Activated naive CD8-positive, alpha-beta T cell treated with anti-CD3 and anti-CD28 coated beads for 36 hours (primary cell): Measurements from ENCODE around the gene ZNF330. TPM values are rescaled to one million over a fixed set of nuclear protein-coding genes. Genes with fewer than 3 reads are reported as not detected.
"Not testable (repeated sequence)": the region's sequence is repeated elsewhere in the genome, so short reads cannot be mapped to it uniquely, and the experiment has no call there.

Source experiments
- DNase-seq: peaks from one replicate; pipeline ENCODE4 v3.0.0; 2021
- H3K27ac Mint-ChIP-seq: one replicate; pipeline ENCODE4 v1.8.0; 2022; ENCODE audit warnings: mild to moderate bottlenecking, moderate library complexity, mixed read lengths
- H3K27me3 Mint-ChIP-seq: one replicate; pipeline ENCODE4 v1.8.0; 2022; ENCODE audit warnings: mild to moderate bottlenecking, mixed read lengths
- H3K36me3 Mint-ChIP-seq: one replicate; pipeline ENCODE4 v1.8.0; 2021; ENCODE audit warnings: mild to moderate bottlenecking, mixed read lengths
- H3K4me1 Mint-ChIP-seq: one replicate; pipeline ENCODE4 v1.8.0; 2021; ENCODE audit warnings: mixed read lengths
- H3K4me3 Mint-ChIP-seq: one replicate; pipeline ENCODE4 v1.8.0; 2022; ENCODE audit warnings: mild to moderate bottlenecking, moderate library complexity, mixed read lengths
- H3K9me3 Mint-ChIP-seq: one replicate; pipeline ENCODE4 v1.8.0; 2022; ENCODE audit warnings: mixed read lengths
- total RNA-seq, 2 experiments: library from RNA; stranded (reverse); gene quantifications; one replicate each; pipeline ENCODE4 v1.2.3, GENCODE V29; 2021

The ZNF330 gene
- total RNA-seq: 10 to 100 TPM; 64.5 TPM

- peak; percentile 84 for DNase-seq
- H3K27me3 Mint-ChIP-seq: no peaks in the 10 kb centered on the region
- peak within 1 kb of the TSS; percentile 97 for H3K27ac Mint-ChIP-seq
- peak within 1 kb of the TSS; percentile 93 for H3K4me3 Mint-ChIP-seq
- peaks cover 23% of the 10 kb centered on the region for H3K36me3 Mint-ChIP-seq
- H3K9me3 Mint-ChIP-seq: no peaks in the 10 kb centered on the region
- H3K4me1 Mint-ChIP-seq: peaks cover 32% of the 10 kb centered on the region
Measured at GRCh38 chr4:141220691-141221659, at the start of gene ZNF330. Gene ZNF330, plus strand, starts transcription at chr4:141220895. Its CDS starts 1,477 bp downstream, at chr4:141222372.

GRCh38 chr4:141174457-141174856, 46.2 kb upstream of the ZNF330 start:
- Mint-ChIP-seq H3K9me3 (no peaks in the 10 kb centered on the region), H3K36me3 (no peaks in the 10 kb centered on the region), H3K4me1 (no peaks in the 10 kb centered on the region), H3K27ac (no peak overlapping the region), H3K4me3 (no peak overlapping the region), H3K27me3 (peaks cover 2% of the 10 kb centered on the region)
- no peak for DNase-seq

- H3K36me3 Mint-ChIP-seq: no peaks in the 10 kb centered on the region
- H3K27ac Mint-ChIP-seq: no peak overlapping the region
- no peaks in the 10 kb centered on the region for H3K9me3 Mint-ChIP-seq
- H3K4me3 Mint-ChIP-seq: no peak overlapping the region
- no peaks in the 10 kb centered on the region for H3K4me1 Mint-ChIP-seq
- H3K27me3 Mint-ChIP-seq: peaks cover 7% of the 10 kb centered on the region
- no peak for DNase-seq
Measured at GRCh38 chr4:141177171-141177570, 43.5 kb upstream of the ZNF330 start.

GRCh38 chr4:141179474-141180373, 41.0 kb upstream of the ZNF330 start:
- no peak overlapping the region for H3K27ac Mint-ChIP-seq
- H3K4me1 Mint-ChIP-seq: no peaks in the 10 kb centered on the region
- H3K27me3 Mint-ChIP-seq: peaks cover 11% of the 10 kb centered on the region
- DNase-seq: no peak
- H3K9me3 Mint-ChIP-seq: no peaks in the 10 kb centered on the region
- H3K4me3 Mint-ChIP-seq: no peak overlapping the region
- no peaks in the 10 kb centered on the region for H3K36me3 Mint-ChIP-seq

- no peak overlapping the region for H3K4me3 Mint-ChIP-seq
Measured at GRCh38 chr4:141180991-141181761, 39.5 kb upstream of the ZNF330 start.

GRCh38 chr4:141183491-141183890, 37.2 kb upstream of the ZNF330 start:
- not testable (repeated sequence) for DNase-seq, H3K4me1 Mint-ChIP-seq, H3K9me3 Mint-ChIP-seq, H3K4me3 Mint-ChIP-seq, H3K36me3 Mint-ChIP-seq, H3K27ac Mint-ChIP-seq
- peaks cover 11% of the 10 kb centered on the region for H3K27me3 Mint-ChIP-seq

More at GRCh38 chr4:141180991-141181761, 39.5 kb upstream of the ZNF330 start:
- Mint-ChIP-seq H3K27ac (no peak overlapping the region), H3K36me3 (no peaks in the 10 kb centered on the region), H3K9me3 (no peaks in the 10 kb centered on the region), H3K4me1 (no peaks in the 10 kb centered on the region), H3K27me3 (peaks cover 11% of the 10 kb centered on the region)
- no peak for DNase-seq

- H3K9me3 Mint-ChIP-seq: no peaks in the 10 kb centered on the region
- H3K27ac Mint-ChIP-seq: no peak overlapping the region
- no peaks in the 10 kb centered on the region for H3K4me1 Mint-ChIP-seq
- no peaks in the 10 kb centered on the region for H3K36me3 Mint-ChIP-seq
- no peak for DNase-seq
- peaks cover 21% of the 10 kb centered on the region for H3K27me3 Mint-ChIP-seq
- H3K4me3 Mint-ChIP-seq: no peak overlapping the region
Measured at GRCh38 chr4:141192564-141192963, 28.1 kb upstream of the ZNF330 start.

GRCh38 chr4:141193516-141194034, 27.1 kb upstream of the ZNF330 start:
- no peak for DNase-seq
- H3K9me3 Mint-ChIP-seq: no peaks in the 10 kb centered on the region
- no peak overlapping the region for H3K27ac Mint-ChIP-seq
- H3K36me3 Mint-ChIP-seq: no peaks in the 10 kb centered on the region
- H3K4me1 Mint-ChIP-seq: no peaks in the 10 kb centered on the region
- H3K27me3 Mint-ChIP-seq: peaks cover 26% of the 10 kb centered on the region
- H3K4me3 Mint-ChIP-seq: no peak overlapping the region

GRCh38 chr4:141195095-141195707, 25.5 kb upstream of the ZNF330 start:
- peaks cover 18% of the 10 kb centered on the region for H3K27me3 Mint-ChIP-seq
- no peak for DNase-seq
- no peak overlapping the region for H3K27ac Mint-ChIP-seq
- no peaks in the 10 kb centered on the region for H3K4me1 Mint-ChIP-seq
- H3K4me3 Mint-ChIP-seq: no peak overlapping the region
- no peaks in the 10 kb centered on the region for H3K9me3 Mint-ChIP-seq
- no peaks in the 10 kb centered on the region for H3K36me3 Mint-ChIP-seq

GRCh38 chr4:141196227-141196933, 24.3 kb upstream of the ZNF330 start:
- peaks cover 21% of the 10 kb centered on the region for H3K27me3 Mint-ChIP-seq
- H3K27ac Mint-ChIP-seq: no peak overlapping the region
- H3K36me3 Mint-ChIP-seq: no peaks in the 10 kb centered on the region
- no peaks in the 10 kb centered on the region for H3K9me3 Mint-ChIP-seq
- no peak for DNase-seq
- no peaks in the 10 kb centered on the region for H3K4me1 Mint-ChIP-seq
- H3K4me3 Mint-ChIP-seq: no peak overlapping the region

GRCh38 chr4:141207961-141208360, 12.7 kb upstream of the ZNF330 start:
- Mint-ChIP-seq H3K27me3 (peaks cover 3% of the 10 kb centered on the region), H3K27ac (no peak overlapping the region), H3K4me1 (peaks cover 4% of the 10 kb centered on the region), H3K36me3 (no peaks in the 10 kb centered on the region), H3K9me3 (no peaks in the 10 kb centered on the region), H3K4me3 (no peak overlapping the region)
- DNase-seq: no peak

GRCh38 chr4:141210168-141210567, 10.5 kb upstream of the ZNF330 start:
- Mint-ChIP-seq H3K27me3 (peaks cover 7% of the 10 kb centered on the region), H3K9me3 (no peaks in the 10 kb centered on the region), H3K4me1 (peaks cover 4% of the 10 kb centered on the region), H3K36me3 (no peaks in the 10 kb centered on the region), H3K27ac (no peak overlapping the region), H3K4me3 (no peak overlapping the region)
- no peak for DNase-seq

- Mint-ChIP-seq H3K4me3 (no peak overlapping the region), H3K9me3 (no peaks in the 10 kb centered on the region), H3K27ac (no peak overlapping the region), H3K36me3 (no peaks in the 10 kb centered on the region), H3K27me3 (peaks cover 5% of the 10 kb centered on the region), H3K4me1 (peaks cover 4% of the 10 kb centered on the region)
- DNase-seq: no peak
Measured at GRCh38 chr4:141213550-141213991, 7.1 kb upstream of the ZNF330 start.
